ENCODE results near the gene CALHM6.

GRCh38 chr6:116447496-116448011 lies 13.6 kb upstream of the CALHM6 start:
- no peak for TF ChIP-seq POLR2A (IDR thresholded peaks at IDR 0.05)
- TF ChIP-seq, protein P1, sequence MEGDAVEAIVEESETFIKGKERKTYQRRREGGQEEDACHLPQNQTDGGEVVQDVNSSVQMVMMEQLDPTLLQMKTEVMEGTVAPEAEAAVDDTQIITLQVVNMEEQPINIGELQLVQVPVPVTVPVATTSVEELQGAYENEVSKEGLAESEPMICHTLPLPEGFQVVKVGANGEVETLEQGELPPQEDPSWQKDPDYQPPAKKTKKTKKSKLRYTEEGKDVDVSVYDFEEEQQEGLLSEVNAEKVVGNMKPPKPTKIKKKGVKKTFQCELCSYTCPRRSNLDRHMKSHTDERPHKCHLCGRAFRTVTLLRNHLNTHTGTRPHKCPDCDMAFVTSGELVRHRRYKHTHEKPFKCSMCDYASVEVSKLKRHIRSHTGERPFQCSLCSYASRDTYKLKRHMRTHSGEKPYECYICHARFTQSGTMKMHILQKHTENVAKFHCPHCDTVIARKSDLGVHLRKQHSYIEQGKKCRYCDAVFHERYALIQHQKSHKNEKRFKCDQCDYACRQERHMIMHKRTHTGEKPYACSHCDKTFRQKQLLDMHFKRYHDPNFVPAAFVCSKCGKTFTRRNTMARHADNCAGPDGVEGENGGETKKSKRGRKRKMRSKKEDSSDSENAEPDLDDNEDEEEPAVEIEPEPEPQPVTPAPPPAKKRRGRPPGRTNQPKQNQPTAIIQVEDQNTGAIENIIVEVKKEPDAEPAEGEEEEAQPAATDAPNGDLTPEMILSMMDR (IDR thresholded peaks at IDR 0.05): peak in 3 of 12 donors; percentile 15 to 27 (median 21)

Measured in heart left ventricle (tissue), 13 donors.